Measurements from ENCODE around the gene RPA1.
"Not testable (repeated sequence)": the region's sequence is repeated elsewhere in the genome, so short reads cannot be mapped to it uniquely, and the experiment has no call there.

RPA1 gene

DNA sequence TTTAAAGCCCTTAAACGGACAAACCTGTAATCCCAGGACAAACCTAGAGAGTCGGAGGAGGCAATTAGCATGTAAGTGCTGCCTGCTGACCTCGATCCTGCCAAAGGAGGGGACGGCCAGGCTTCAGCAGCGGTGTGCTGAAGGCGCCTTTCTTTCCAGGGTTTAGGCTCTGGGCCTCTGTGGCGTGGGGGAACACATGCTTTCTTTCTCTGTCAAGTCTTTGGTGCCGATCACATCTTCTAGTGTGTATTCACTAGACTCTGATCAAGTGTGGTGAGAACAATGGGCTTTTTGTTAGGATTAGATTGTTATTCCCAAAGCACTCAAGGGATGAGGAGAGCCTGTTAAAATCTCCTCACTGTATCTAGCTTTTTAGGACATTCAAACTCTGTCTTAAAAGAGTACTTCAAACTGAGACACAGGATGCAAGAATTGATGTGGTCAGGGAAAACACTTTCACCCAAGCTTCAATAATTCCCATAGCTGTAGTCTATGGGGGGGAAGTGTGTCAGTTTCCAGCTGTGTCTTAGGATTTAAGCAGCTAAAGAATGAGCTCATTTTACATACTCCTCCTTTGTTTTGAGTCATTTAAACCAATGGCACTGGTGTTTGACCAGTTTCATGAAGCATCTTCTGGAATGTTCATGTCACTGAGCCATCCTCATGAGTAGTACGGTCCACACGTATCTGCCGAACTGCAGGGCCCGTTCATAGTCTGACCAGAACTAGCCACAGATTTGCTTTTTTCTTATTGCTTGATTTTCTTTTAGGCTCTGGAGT lies 51.2 kb downstream of the RPA1 start:
- DNase-seq = no peak

GRCh38 chr17:1882836-1883235 lies 53.0 kb downstream of the RPA1 start:
- DNase-seq = no peak

DNA sequence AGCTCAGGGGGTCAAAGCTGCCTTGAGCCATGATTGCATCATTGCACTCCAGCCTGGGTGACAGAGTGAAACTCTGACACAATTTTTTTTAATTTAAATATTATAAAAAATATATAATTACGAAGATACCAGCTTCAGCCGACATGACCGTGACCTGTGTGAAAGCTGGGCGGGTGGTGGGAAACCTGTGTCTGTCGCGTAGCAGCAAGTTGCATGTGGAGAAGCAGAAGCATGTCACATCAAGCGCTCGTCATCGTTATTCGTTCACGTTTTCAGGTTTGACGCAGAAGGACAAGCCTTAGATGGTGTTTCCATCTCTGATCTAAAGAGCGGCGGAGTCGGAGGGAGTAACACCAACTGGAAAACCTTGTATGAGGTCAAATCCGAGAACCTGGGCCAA lies 53.7 kb downstream of the RPA1 start:
- no peak for DNase-seq

- no peak for DNase-seq
These were observed 58.9 kb downstream of the RPA1 start for GRCh38 chr17:1888741-1889140.

GRCh38 chr17:1890758-1891450 lies 61.1 kb downstream of the RPA1 start:
- DNase-seq = no peak

DNA sequence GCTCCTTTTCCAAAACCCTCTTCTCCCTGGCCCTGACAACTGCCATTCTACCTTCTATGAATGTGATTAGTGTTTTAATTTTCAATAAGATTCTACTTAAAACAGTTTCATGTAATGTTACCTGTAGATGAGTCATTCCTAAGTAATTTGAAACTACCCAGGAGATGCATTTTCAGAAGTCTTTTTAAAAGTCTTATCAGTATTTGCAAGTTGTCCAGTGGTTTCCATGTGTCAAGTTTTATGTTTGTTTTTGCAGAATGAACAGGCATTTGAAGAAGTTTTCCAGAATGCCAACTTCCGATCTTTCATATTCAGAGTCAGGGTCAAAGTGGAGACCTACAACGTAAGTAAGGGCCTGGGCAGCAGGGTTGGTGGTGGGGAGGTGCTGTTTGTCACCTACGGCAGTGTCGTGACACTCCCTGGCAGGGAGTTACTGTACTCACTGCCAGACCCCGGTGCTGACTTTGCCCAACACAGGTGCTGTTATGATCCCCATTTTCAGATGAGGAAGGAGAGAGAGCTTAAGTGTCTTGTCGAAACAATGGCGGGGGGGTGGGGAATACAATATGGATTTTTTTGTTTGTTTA lies 65.0 kb downstream of the RPA1 start:
- no peak for DNase-seq

- DNase-seq = not testable (repeated sequence)
These were observed 65.7 kb downstream of the RPA1 start for GRCh38 chr17:1895479-1895878.

DNA sequence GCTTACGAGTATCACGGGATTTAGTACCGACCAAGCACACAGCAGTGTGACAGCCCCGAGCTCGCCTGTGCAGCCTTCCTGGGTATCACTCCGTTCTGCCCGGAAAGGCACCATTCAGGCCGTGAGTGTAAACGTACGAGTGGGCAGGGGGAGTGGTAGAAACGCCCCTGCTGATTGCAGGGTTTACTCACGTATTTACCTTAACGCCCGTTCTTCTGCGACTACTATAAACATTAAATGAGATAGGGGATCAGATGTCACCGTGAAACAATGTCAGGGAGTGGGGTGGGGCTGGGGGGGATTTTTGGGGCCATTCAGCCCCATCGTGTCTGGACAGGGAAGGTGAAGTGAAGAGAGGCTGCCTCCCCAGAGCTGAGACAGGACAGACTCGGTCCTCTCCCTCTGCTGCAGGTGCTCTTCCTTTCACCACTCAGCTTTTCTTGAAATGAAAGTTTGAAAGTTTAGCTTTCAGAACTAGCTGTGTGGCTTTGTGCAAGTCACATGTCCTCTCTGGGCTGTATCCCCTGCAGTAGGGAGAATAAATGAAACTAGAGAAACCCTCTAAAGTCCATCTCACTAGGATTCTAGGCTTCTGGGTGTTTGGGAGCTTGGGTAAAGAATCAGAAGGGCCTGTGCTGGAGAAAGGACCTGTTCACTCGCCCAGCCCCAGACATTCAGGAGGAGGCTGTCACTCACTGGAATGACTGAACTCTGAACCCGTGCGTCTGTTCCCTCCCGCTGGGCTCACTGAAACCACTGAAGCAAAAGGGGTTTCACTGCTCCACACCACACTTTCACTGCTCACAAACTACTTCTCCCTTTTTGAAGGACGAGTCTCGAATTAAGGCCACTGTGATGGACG lies 66.7 kb downstream of the RPA1 start:
- no peak for DNase-seq

- no peak for DNase-seq
These were observed 67.4 kb downstream of the RPA1 start for GRCh38 chr17:1897105-1897656.

GRCh38 chr17:1898332-1898731 lies 68.5 kb downstream of the RPA1 start:
- no peak for DNase-seq

- no peak for DNase-seq
These were observed 69.1 kb downstream of the RPA1 start for GRCh38 chr17:1898872-1899271.

GRCh38 chr17:1899403-1900000 lies 69.7 kb downstream of the RPA1 start:
- no peak for DNase-seq

GRCh38 chr17:1904273-1905182 lies 74.7 kb downstream of the RPA1 start:
- no peak for DNase-seq

DNA sequence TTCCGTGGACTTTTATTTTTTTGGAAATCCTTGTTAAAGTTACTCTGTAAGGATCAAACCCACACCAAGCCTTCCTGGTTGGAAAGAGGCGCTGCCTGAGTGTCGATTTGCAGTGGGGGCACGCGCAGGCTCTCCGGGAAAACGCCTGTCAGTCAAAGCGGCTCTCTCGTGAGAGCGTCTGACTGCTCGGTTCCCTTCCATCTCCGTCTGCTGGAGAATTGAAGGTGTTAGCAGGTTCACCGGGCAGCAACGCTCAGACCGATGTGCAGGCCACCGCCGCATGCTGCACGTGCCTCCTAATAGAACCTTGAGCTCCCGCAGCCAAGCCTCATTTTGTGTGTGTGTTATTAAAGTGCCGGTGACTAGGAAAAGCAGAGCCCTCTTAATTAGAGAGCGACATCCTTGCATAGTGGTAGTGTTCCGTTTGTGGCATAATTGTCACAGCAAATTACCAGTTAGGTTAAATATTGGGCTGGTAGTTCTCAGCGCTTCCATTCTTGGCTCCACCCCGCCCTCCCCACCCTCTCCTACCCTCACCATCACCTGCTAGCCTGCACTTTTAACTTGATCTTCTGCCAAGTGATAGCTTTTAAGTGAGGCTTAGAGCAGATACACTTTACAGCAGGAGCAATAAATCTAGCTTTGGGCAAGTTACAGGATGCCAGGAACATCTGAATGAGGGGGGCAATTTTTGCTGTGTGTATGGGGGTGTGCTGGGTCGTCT lies 75.5 kb downstream of the RPA1 start:
- no peak for DNase-seq

DNA sequence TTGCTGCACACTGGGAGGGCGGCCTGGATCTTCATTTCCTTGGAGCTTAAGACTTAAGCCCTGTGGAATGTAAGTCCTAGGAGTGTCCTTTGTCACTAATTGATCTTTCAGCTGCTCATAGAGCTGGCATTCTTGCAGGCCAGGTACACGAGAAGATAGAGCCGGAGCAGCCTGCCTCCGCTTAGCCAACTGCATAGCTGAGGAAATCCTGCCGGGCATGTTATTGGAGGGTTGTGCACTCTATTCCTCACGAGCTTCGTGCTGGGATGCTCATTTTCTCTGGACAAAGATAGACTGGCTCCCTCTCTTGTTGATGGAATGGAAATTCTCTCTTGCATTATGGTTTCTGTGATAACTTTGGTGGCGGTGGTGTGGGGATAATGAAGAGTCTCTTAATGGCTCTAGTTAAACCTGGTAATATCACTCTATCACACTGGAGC lies 76.9 kb downstream of the RPA1 start:
- no peak for DNase-seq

GRCh38 chr17:1907216-1907631 lies 77.4 kb downstream of the RPA1 start:
- no peak for DNase-seq

GRCh38 chr17:1907909-1908698 lies 78.3 kb downstream of the RPA1 start:
- peak; percentile 31 for DNase-seq

GRCh38 chr17:1908699-1909309 lies 79.0 kb downstream of the RPA1 start:
- peak; percentile 24 for DNase-seq

GRCh38 chr17:1909985-1910384 lies 80.2 kb downstream of the RPA1 start:
- DNase-seq = no peak
